Transverse colon (tissue), 4 donors: ENCODE data around the gene TICAM1.

Experiments
- CTCF ChIP-seq, 5 experiments: fragments of 200-600 bp in 3 of 5; fragments of 450-650 bp in 2 of 5; sonication (generic) in 3 of 5; IDR thresholded peaks; 1 replicate in 2 of 5; 2 replicates in 3 of 5; pipeline ENCODE4 v1.5.1; 2016 to 2017; ENCODE audit warnings: antibody characterized with exemption in 5 of 5, inconsistent platforms in 3 of 5, mild to moderate bottlenecking in 2 of 5, moderate library complexity in 1 of 5
- EP300 ChIP-seq: sonication (generic); formaldehyde crosslinking; IDR thresholded peaks from one replicate; pipeline ENCODE4 v1.6.1; 2017; ENCODE audit warnings: antibody characterized with exemption, low read depth
- POLR2A ChIP-seq: fragments of 450-650 bp; IDR thresholded peaks from one replicate; pipeline ENCODE4 v1.6.1; 2016; ENCODE audit warnings: antibody characterized with exemption, mild to moderate bottlenecking, moderate library complexity
- POLR2AphosphoS5 ChIP-seq, 3 donors: sonication (generic); formaldehyde crosslinking; IDR thresholded peaks; one replicate each; pipeline ENCODE4 v1.6.1; 2016; ENCODE audit warnings: antibody characterized with exemption in 3 of 3

DNA sequence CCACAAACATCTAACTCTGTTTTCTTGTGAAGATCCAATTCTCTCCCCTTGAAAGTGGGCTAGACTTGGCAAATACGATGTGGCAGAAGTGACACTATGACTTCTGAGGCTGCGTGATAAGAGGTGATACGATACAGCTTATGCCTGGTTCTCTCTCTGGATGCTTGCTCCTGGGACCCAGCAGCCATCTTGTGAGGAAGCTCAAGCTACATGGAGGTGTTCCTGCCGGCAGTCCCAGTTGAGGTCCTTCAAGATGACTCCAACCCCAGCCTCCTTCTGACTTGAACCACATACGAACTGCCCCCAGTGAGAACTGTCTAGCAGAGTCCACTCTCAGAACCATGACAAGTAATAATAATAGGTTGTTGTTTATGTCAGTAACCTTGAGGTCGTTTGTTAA lies 50.7 kb downstream of the TICAM1 start:
- no peak for TF ChIP-seq CTCF (IDR thresholded peaks at IDR 0.05)
- no peak for TF ChIP-seq POLR2A
- no peak for TF ChIP-seq POLR2AphosphoS5 (IDR thresholded peaks at IDR 0.05)
- no peak for TF ChIP-seq EP300
